Measurements from ENCODE around the gene PTPRK. TPM values are rescaled to one million over a fixed set of nuclear protein-coding genes. Genes with fewer than 3 reads are reported as not detected.

PTPRK gene
- total RNA-seq, 2 donors from 2014 or later = 3.2 to 5.1 TPM

DNA sequence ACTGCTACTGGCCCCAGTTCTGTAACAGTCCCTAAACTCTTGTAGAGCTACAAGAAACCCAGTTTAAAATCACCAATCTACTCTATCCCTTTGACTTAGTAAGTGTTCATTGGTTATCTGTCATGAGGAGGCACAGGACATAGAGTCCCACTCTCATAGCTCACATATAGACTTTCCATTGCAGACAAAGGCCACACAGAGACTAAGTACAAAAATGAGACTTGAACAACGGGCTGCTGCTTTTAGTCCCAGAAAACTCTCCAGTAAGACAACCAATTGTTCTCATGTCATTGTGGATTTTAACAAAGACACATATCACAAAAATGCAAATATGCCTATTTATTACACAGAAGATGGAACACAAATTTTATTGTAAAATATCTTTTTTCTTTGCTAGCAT lies 197.4 kb downstream of the PTPRK start:
- Mint-ChIP-seq H3K27ac (no peak overlapping the region), H3K36me3 (no peaks in the 10 kb centered on the region), H3K9me3 (no peaks in the 10 kb centered on the region)
- ATAC-seq (no peak), DNase-seq (ENCODE audit: low spot score in 2 of 2) (no peak)

DNA sequence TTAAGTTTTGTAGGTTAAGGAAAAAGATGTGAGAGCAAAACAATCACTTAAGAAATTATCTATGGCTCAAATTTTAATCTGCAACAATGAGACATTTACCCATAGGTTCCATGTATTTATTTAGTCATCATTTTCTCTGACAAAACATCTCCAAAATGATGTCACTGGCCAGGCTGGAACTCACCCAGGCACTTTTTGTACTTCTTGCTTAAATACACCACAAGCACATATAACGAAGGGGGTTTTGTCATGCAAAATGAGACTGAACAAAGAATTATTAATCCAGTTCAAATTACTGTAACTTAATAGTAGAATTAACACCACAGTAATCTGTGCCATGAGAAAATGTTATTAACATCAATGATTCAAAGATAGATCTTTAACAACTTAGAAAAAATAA lies 200.5 kb downstream of the PTPRK start:
- H3K36me3 Mint-ChIP-seq = no peaks in the 10 kb centered on the region
- DNase-seq (ENCODE audit: low spot score in 2 of 2) = no peak
- no peak for ATAC-seq
- H3K27ac Mint-ChIP-seq = no peak overlapping the region
- no peaks in the 10 kb centered on the region for H3K9me3 Mint-ChIP-seq

DNA sequence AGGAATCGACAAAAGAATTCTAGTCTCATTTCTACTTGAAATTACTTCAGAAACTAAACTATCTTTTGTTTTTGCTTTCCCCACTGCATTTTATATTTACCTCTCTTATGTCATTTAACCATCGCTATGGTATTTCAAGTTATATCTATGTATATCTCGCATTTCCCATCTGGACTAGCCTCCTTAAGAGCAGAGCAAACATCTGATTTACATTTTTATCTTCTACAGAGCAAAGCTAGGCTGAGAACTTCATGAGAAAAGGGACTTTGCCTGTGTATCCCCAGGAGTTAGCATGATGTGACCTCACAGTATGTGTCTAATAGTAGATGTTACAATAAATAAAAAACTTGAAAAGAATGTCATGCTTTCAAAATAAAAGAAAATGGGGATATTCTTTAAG lies 201.2 kb downstream of the PTPRK start:
- Mint-ChIP-seq H3K36me3 (no peaks in the 10 kb centered on the region), H3K27ac (no peak overlapping the region), H3K9me3 (no peaks in the 10 kb centered on the region)
- no peak for DNase-seq (ENCODE audit: low spot score in 2 of 2)
- no peak for ATAC-seq

DNA sequence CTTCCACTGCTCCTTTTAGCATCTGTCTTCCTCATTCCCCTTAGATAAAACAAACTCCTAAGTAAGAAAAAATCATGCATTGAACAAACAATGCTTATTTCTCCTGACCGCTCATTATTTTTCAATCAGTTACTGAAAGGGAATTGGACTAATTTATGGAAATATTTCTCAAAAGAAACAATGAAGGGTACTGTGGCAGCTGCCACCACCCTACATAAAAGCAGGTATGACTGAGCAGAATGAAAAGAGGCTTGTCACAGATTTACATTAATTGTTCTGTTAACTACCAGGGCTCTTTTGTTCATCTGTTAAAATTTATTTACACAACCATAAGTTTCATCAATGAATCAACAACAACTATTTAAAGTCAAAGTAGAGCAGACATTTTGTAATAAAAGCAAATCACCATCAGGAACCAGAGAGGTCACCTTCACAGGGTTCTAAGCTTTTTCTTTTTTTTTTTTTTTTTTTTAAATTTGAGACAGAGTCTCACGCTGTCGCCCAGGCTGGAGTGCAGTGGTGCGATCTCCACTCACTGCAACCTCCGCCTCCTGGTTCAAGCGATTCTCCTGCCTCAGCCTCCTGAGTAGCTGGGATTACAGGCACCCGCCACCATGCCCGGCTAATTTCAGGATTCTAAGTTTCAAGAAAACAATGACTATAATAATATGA lies 204.0 kb downstream of the PTPRK start:
- ATAC-seq (no peak), DNase-seq (ENCODE audit: low spot score in 2 of 2) (no peak)
- Mint-ChIP-seq H3K36me3 (no peaks in the 10 kb centered on the region), H3K27ac (no peak overlapping the region), H3K9me3 (peaks cover 0 to 3% of the 10 kb centered on the region in 2 donors)

DNA sequence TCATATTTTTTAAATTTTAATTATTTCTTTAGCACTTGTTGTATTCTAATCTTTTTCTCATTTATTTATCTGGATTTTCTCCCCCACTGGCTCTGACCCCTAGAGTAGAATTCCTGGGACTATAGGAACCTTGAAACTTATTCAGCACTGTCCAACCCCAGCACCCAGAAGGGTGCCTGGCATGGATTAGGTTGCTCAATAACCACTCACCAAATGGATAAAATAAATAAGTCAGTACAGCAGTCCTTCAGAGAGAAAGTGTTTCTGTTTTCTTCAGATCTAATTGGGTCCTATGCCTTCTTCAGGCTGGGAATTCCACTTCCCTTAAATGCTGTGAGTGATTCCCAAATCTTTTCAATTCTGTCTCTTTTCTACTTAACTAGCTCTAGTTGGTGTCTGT lies 206.2 kb downstream of the PTPRK start:
- Mint-ChIP-seq H3K27ac (no peak overlapping the region), H3K36me3 (no peaks in the 10 kb centered on the region), H3K9me3 (peaks cover 0 to 6% of the 10 kb centered on the region in 2 donors)
- DNase-seq (ENCODE audit: low spot score in 2 of 2) (no peak), ATAC-seq (no peak)

DNA sequence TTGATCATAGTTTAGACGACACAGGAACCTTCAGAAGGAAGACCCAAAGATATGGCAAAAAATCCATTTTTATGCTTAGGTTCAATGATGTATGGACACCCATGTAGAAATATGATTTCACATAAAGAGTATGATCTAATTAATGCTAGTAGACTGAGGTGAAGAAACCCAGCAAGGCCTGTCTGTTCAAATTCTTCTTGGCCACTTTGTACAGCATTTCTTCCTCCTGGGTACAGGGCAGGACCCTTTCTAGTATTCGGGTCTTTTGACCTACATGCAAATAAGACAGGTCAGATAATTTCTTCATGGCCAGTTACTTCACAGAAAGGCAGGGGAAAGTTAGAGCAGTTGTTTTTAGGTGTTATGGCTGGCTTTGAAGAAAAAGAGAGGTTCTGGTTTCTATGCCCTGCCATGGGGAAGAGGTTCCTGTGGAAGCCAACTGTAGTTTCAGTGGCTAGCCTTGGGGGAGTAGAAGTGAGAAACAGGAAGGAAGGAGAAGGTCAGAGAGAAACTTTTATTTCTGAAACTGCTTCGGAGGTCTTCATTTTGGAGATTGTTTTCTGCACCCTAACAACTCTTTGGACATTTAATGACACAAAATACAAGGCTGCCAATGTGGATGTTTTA lies 208.3 kb downstream of the PTPRK start:
- peaks cover 0 to 6% of the 10 kb centered on the region in 2 donors for H3K9me3 Mint-ChIP-seq
- no peaks in the 10 kb centered on the region for H3K36me3 Mint-ChIP-seq
- H3K27ac Mint-ChIP-seq = no peak overlapping the region
- ATAC-seq (peak in 1 of 2 donors; percentile 44), DNase-seq (ENCODE audit: low spot score in 2 of 2) (no peak)

DNA sequence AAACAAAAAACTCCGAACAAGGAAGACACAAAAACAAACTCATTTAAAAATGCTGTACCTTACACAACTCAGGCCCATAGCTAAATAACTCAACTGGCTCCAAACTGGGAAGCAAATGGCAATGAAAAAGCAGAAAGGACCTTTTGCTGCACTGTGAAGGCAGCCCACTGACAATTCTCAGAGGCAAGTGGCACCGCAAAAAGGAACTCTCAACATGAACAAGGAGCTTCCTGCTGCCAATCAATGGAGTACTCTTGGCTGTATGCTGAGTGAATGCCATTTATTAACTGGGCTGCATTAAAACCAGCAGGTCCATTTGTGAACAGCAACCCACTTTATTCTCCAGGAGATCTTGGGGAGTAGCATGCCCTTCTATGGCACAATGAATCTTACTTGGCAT lies 209.9 kb downstream of the PTPRK start:
- Mint-ChIP-seq H3K27ac (no peak overlapping the region), H3K36me3 (no peaks in the 10 kb centered on the region), H3K9me3 (peaks cover 0 to 6% of the 10 kb centered on the region in 2 donors)
- no peak for ATAC-seq
- DNase-seq (ENCODE audit: low spot score in 2 of 2) = no peak

DNA sequence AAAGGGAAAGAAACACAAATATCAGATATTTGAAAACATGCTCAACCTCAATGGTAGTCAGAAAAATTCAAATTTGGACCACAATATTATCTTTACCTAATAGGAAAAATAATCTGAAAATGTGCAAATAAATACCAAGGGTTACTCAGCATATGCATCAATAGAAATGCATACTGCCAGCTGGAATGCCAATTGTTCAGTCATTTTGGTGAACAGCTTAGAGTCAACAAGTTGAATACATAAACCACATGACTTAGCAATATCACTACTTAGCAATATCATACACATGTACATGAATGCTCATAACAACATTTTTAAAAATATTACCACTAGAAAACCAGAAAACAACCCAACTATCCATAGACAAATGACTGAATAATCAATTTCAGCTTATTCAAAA lies 212.7 kb downstream of the PTPRK start:
- Mint-ChIP-seq H3K9me3 (peaks cover 2 to 10% of the 10 kb centered on the region in 2 donors), H3K27ac (no peak overlapping the region), H3K36me3 (no peaks in the 10 kb centered on the region)
- ATAC-seq = no peak
- no peak for DNase-seq (ENCODE audit: low spot score in 2 of 2)

DNA sequence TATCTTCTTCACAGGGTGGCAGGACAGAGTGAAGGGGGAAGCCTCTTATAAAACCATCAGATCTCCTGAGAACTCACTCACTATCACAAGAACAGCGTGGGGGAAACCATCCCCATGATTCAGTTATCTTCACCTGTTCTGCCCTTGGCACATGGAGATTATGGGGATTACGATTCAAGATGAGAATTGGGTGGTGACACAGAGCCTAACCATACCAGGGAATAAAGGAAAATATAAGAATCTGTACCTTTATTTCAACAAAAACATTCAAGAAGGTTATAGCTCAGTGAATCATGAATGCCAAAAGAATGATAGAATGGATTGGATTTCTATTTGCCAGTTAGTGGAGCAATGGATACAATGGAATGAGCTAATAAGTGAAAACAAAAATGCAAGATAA lies 214.4 kb downstream of the PTPRK start:
- Mint-ChIP-seq H3K9me3 (peaks cover 3 to 5% of the 10 kb centered on the region in 2 donors), H3K27ac (no peak overlapping the region), H3K36me3 (no peaks in the 10 kb centered on the region)
- ATAC-seq (no peak), DNase-seq (ENCODE audit: low spot score in 2 of 2) (no peak)

DNA sequence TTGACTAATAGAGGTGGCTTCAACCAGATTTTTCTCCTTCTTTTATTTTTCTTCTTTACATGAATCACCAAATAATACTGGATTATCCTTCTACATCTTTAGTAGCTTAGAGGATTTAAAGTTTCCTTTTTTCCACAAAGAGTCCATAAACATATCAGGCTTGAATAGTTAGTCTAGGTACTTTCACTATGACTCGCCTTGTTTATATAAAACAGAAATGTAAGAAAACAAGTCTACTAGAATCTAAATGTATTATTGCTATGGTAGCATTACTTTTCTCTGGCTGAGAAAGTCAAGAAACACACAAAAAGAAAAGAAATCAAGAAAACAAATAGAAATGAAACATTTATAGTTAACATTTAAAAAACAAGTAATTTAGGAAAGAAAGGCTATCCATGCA lies 215.2 kb downstream of the PTPRK start:
- H3K36me3 Mint-ChIP-seq = no peaks in the 10 kb centered on the region
- ATAC-seq (no peak), DNase-seq (ENCODE audit: low spot score in 2 of 2) (no peak)
- H3K27ac Mint-ChIP-seq = no peak overlapping the region
- peaks cover 3 to 5% of the 10 kb centered on the region in 2 donors for H3K9me3 Mint-ChIP-seq

DNA sequence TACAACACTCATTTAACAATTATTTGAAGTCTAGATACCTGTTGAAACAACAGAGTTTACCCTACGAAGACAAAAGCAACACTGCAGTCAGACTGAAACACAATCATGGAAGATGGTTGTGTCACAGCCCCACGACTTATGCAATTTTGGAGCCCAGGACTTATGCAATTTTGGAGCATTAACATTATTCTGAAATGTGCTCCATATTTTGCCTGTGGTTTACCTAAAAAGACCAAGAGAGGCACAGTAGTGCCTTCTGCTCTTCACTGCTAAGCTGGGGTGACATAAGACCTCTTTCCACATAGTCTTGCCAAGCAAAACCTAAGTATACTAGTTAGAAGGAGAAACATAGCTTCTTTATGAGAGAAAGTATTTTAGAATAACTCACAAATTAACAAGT lies 216.5 kb downstream of the PTPRK start:
- H3K36me3 Mint-ChIP-seq = no peaks in the 10 kb centered on the region
- H3K27ac Mint-ChIP-seq = no peak overlapping the region
- peaks cover 3 to 5% of the 10 kb centered on the region in 2 donors for H3K9me3 Mint-ChIP-seq
- ATAC-seq = no peak
- no peak for DNase-seq (ENCODE audit: low spot score in 2 of 2)

DNA sequence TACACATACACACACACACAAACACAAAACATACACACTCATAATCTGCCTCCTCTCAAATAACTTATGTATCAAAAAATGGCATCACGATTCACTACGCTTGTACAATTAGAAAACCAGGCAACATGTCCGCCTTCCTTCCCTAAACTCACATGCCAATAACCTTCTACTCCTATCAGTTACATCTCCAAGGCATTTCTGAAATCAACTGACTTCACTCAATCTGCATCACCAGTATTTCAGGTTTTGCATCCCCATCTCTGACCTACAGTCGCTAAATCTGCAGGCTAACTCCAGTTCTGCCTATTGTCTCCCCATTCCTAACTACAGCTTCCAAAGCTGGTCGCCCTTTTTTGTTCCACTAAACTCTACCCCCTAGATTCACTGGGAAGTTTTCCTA lies 217.5 kb downstream of the PTPRK start:
- Mint-ChIP-seq H3K27ac (no peak overlapping the region), H3K9me3 (peaks cover 3 to 5% of the 10 kb centered on the region in 2 donors), H3K36me3 (peaks cover 0 to 3% of the 10 kb centered on the region in 2 donors)
- ATAC-seq = no peak
- no peak for DNase-seq (ENCODE audit: low spot score in 2 of 2)

DNA sequence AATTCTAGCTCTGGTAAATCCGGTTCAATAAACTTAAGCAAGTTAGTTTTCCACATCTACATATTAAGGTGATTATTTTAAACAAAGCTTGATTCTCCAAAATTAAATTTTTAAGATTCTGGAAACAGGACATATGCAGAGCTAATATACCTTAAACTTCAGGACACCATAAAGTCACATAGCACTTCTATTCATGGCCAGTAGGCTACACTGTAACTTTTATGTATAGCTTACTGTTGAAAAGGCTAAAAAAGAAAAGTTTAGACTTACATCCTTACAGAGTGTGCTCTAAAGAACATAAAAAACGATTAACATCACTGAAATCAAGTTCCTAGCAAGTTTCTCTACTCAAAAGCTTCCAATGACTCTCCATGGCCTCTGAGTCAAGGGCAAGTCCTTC lies 224.7 kb downstream of the PTPRK start:
- ATAC-seq = no peak
- no peak overlapping the region for H3K27ac Mint-ChIP-seq
- no peak for DNase-seq (ENCODE audit: low spot score in 2 of 2)
- peaks cover 4 to 5% of the 10 kb centered on the region in 2 donors for H3K9me3 Mint-ChIP-seq
- H3K36me3 Mint-ChIP-seq = peaks cover 0 to 17% of the 10 kb centered on the region in 2 donors

DNA sequence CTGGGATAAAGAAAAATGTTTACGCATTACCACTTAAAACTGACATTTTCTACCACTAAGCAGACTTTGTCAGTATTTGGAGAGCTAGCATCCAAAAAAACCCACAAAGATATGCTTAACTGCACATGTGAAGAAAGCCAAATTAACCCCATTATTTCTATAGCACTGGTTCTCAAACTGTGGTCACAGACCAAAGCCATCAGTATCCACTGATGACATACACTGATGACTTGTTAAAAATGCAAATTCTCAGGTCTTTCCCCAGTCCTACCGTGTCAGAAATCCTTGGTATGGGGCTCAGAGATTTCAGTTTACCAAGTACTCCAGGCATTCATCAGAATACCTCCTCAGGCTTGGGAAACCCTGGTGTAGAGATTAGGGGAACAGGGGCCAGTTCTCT lies 230.2 kb downstream of the PTPRK start:
- peaks cover 0 to 4% of the 10 kb centered on the region in 2 donors for H3K9me3 Mint-ChIP-seq
- H3K27ac Mint-ChIP-seq = no peak overlapping the region
- ATAC-seq = no peak
- H3K36me3 Mint-ChIP-seq = no peaks in the 10 kb centered on the region
- no peak for DNase-seq (ENCODE audit: low spot score in 2 of 2)

DNA sequence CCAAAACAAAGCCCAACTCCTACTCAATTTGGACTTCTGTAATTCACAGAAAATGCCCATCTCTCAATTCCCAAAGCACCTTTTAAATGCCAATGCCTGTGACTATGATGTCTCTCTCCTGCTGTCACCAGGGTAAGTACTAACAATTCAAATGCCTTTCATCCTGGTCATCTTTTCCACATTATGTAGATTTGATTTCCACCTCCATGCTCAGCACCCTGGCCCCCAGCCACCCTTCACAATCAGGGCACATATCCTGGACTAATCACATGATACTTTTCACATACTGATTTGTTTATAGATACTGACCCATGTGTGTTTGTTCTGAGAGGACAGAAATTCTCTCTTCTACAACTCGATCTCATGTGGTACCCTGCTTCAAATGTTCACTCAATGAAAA lies 236.3 kb downstream of the PTPRK start:
- ATAC-seq (no peak), DNase-seq (ENCODE audit: low spot score in 2 of 2) (no peak)
- Mint-ChIP-seq H3K9me3 (peaks cover 0 to 4% of the 10 kb centered on the region in 2 donors), H3K27ac (no peak overlapping the region), H3K36me3 (no peaks in the 10 kb centered on the region)

DNA sequence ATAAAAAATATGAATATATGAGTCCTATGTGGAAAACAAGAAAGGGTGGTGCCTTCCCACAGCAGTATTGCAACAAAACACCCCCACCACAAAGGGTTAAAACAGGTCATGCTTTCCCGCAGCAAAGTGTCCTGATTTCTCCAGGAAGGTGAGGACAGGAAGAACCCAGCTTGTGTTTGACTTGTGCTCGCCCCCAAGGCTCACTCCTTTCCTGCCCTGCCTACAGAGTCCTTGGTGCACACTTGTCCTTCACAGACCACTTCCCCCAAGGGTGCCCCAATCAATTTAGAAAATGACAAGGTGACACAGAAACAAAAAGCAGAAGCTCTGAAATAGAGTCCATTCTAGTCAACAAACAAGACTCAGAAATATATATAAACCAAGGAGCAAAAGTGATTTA lies 237.4 kb downstream of the PTPRK start:
- no peak overlapping the region for H3K27ac Mint-ChIP-seq
- DNase-seq (ENCODE audit: low spot score in 2 of 2) (no peak), ATAC-seq (no peak)
- peaks cover 0 to 4% of the 10 kb centered on the region in 2 donors for H3K9me3 Mint-ChIP-seq
- no peaks in the 10 kb centered on the region for H3K36me3 Mint-ChIP-seq

DNA sequence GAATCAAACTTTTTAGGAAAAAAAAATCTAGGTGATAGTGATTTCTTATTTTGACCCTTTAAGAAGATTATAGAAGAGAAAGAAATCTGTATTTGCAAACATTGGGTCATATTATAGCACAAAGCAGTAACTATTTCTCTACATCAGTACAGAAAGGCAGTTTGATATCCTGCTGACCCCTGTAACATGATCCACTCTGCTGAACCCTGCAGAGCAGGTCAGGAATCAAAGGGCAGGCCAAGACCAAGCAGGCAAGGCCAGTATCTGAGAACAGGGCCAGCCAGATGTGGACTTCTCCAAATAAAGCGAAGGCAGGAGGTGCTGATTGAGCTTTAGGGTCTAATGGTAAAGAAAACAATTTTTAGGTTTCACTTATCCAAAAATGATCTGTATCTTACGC lies 239.4 kb downstream of the PTPRK start:
- no peak for ATAC-seq
- no peak overlapping the region for H3K27ac Mint-ChIP-seq

DNA sequence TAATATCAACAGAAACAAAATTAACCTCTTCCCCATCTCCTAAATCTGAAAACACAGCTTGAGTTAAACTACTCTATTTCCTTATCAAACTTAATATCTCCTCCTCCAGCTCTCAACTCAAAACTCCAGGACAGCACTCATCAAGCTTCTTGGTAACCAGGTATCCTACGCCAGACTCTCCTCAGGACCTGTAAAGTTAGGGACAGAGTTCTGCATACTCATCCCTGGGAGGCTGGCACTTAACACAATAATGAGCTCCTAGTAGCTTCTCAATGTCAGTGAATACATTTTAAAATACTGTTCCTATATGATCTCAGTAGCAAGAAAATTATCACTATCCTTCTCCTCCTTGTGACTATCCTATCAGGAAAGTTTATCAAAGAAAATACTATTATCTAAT lies 240.3 kb downstream of the PTPRK start:
- no peak for ATAC-seq
- DNase-seq (ENCODE audit: low spot score in 2 of 2) = no peak
- H3K9me3 Mint-ChIP-seq = no peaks in the 10 kb centered on the region
- no peak overlapping the region for H3K27ac Mint-ChIP-seq
- no peaks in the 10 kb centered on the region for H3K36me3 Mint-ChIP-seq

More for the DNA sequence above, 239.4 kb downstream of the PTPRK start:
- Mint-ChIP-seq H3K36me3 (no peaks in the 10 kb centered on the region), H3K9me3 (no peaks in the 10 kb centered on the region)
- DNase-seq (ENCODE audit: low spot score in 2 of 2) = no peak

All from activated naive CD4-positive, alpha-beta T cell treated with anti-CD3 and anti-CD28 coated beads, Interleukin-2, amount 50 U/mL, for 72 hours (primary cell).